NB4 (cell line): Measurements from ENCODE around the gene GALNT2.
A peak's percentile ranks its signal among the peaks of the same experiment; 100 is the strongest.

Source experiments
- DNase-seq: peaks from one replicate; pipeline ENCODE4 v3.0.0; 2010; ENCODE audit warnings: low read depth
- H3K4me3 ChIP-seq: one replicate; pipeline ENCODE4 v1.5.1; 2011; ENCODE audit warnings: mild to moderate bottlenecking, low read depth, low read length, moderate library complexity
- CTCF ChIP-seq: IDR thresholded peaks from one replicate; pipeline ENCODE4 v1.5.1; 2012; ENCODE audit warnings: low read depth, low read length
- MAX ChIP-seq: IDR thresholded peaks from 2 replicates; pipeline ENCODE4 v1.6.1; 2011; ENCODE audit warnings: low read depth, low read length
- MYC ChIP-seq: IDR thresholded peaks from 2 replicates; pipeline ENCODE4 v1.6.1; 2011; ENCODE audit warnings: low read depth, low read length
- POLR2A ChIP-seq: IDR thresholded peaks from 2 replicates; pipeline ENCODE4 v1.6.1; 2011; ENCODE audit warnings: mild to moderate bottlenecking; ENCODE audit not compliant: insufficient read length; ENCODE audit errors: extremely low read depth

The GALNT2 gene

GRCh38 chr1:230064283-230064682 lies 2.8 kb upstream of the GALNT2 start:
- DNase-seq, result no peak
- H3K4me3 ChIP-seq, result no peak overlapping the region
- TF ChIP-seq CTCF (no peak), POLR2A (no peak), MAX (no peak), MYC (no peak)

- TF ChIP-seq MYC (no peak), MAX (no peak), CTCF (no peak), POLR2A (no peak)
- no peak overlapping the region for H3K4me3 ChIP-seq
- DNase-seq, result no peak
Observed at GRCh38 chr1:230065161-230065560, 1.9 kb upstream of the GALNT2 start.

DNA sequence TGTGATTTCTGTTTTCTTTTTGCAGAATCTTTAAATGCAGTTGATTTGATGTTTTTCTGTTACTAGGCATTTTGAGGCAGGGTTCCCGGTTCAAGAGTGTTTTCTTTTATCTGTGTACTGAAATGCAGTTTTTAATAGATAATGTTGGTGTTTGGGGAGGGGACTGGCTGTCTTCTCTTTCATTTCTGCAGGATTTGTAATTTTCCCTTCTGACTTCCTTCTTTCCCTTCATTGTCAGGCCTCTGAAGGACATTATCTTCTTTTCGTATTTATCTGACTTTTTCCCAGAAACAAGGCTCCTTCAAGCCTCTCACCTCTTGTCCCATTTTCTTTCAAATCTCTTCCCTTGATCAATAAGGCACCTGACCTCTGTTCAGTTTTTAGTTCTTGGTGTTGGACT lies 1.5 kb upstream of the GALNT2 start:
- H3K4me3 ChIP-seq, result peak overlapping the region; percentile 81
- TF ChIP-seq CTCF (no peak), POLR2A (no peak), MYC (no peak), MAX (no peak)
- DNase-seq, result no peak

- H3K4me3 ChIP-seq, result peak overlapping the region; percentile 81
- peak; percentile 33 for DNase-seq
Observed at GRCh38 chr1:230066031-230066430, 1.0 kb upstream of the GALNT2 start.

DNA sequence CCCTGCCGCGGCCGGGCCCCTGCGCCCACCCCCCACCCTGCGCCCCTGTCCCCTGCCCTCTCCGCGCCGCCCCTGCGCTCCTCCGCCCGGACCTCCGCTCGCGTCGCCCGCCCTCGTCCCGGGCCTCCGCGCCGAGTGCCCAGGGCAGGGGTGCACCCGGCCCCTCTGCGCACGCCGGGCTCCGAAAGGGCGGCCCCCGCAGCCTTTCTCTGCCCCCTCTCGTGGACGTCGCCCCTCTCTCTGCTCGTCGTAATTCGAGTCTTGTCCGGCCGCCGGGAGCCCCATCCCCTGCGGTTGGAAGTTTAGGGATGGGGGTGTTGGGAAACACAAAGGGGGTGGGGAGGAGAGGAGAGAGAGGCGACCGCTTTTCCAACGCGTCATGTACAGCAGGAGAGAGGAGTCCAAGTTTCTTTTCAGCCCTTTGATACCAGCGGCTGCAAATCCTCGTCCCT lies 407 bp downstream of the GALNT2 start:
- peak overlapping the region; percentile 79 for H3K4me3 ChIP-seq
- TF ChIP-seq POLR2A (no peak), CTCF (no peak), MAX (no peak), MYC (no peak)
- peak; percentile 66 for DNase-seq

More at GRCh38 chr1:230066031-230066430, 1.0 kb upstream of the GALNT2 start:
- no peak for TF ChIP-seq MYC
- no peak for TF ChIP-seq CTCF
- TF ChIP-seq POLR2A, result no peak
- no peak for TF ChIP-seq MAX
